Measurements from ENCODE around the gene METTL23.

The METTL23 gene

GRCh38 chr17:76751416-76751993 is 24.9 kb downstream of the METTL23 start:
- DNase-seq (ENCODE audit: low read depth), result no peak
- TF ChIP-seq, protein P1, sequence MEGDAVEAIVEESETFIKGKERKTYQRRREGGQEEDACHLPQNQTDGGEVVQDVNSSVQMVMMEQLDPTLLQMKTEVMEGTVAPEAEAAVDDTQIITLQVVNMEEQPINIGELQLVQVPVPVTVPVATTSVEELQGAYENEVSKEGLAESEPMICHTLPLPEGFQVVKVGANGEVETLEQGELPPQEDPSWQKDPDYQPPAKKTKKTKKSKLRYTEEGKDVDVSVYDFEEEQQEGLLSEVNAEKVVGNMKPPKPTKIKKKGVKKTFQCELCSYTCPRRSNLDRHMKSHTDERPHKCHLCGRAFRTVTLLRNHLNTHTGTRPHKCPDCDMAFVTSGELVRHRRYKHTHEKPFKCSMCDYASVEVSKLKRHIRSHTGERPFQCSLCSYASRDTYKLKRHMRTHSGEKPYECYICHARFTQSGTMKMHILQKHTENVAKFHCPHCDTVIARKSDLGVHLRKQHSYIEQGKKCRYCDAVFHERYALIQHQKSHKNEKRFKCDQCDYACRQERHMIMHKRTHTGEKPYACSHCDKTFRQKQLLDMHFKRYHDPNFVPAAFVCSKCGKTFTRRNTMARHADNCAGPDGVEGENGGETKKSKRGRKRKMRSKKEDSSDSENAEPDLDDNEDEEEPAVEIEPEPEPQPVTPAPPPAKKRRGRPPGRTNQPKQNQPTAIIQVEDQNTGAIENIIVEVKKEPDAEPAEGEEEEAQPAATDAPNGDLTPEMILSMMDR (conservative IDR thresholded peaks at IDR 0.05; ENCODE audit: low read depth, low read length), result no peak
- H3K4me3 ChIP-seq (ENCODE audit: low read length), result no peak overlapping the region

- no peak for DNase-seq (ENCODE audit: low read depth)
- TF ChIP-seq, protein P1 (conservative IDR thresholded peaks at IDR 0.05; ENCODE audit: low read depth, low read length), result no peak
Observed at GRCh38 chr17:76752006-76752405, 25.4 kb downstream of the METTL23 start.

DNA sequence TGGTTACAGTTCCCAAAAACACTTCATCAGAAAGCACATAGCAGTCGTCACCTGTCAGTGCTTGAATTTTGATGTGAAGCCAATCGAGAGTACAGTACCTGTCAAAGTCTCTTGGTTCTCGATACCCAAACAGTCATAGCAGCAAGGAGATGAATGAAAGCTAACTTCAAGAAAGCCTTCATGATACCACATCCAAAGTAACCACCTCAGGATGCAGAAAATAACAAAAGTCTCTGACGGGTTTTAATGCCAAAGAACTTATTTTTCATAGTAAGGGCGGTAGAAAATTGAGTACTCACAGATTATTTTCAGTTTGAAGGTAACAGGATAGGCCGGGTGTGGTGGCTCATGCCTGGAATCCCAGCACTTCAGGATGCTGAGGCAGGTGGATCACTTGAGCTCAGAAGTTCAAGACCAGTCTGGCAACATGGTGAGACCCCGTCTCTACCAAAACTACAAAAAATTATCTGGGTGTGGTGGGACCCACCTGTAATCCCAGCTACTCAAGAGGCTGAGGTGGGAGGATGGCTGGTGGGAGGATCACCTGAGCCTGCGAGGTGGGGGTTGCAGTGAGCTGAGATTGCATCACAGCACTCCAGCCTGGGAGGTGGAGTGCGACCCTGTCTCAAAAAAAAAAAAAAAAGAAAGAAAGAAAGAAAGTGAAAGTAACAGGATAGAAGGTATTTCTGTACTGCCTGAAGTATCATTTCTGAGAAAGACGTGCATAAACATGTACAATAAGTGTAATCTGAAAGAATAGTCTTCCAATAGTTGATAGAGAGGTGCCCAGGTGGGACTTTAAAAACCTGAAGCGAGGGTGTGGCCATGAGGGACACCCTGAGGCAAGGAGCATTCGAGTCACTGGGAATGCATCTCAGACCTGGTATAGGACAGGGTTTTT is 26.7 kb downstream of the METTL23 start:
- no peak for DNase-seq (ENCODE audit: low read depth)
- no peak overlapping the region for H3K4me3 ChIP-seq (ENCODE audit: low read length)
- TF ChIP-seq, protein P1 (conservative IDR thresholded peaks at IDR 0.05; ENCODE audit: low read depth, low read length), result no peak

More at GRCh38 chr17:76752006-76752405, 25.4 kb downstream of the METTL23 start:
- H3K4me3 ChIP-seq (ENCODE audit: low read length), result no peak overlapping the region

- TF ChIP-seq, protein P1 (conservative IDR thresholded peaks at IDR 0.05; ENCODE audit: low read depth, low read length), result no peak
- DNase-seq (ENCODE audit: low read depth), result no peak
- no peak overlapping the region for H3K4me3 ChIP-seq (ENCODE audit: low read length)
Observed at GRCh38 chr17:76755285-76755684, 28.6 kb downstream of the METTL23 start.

DNA sequence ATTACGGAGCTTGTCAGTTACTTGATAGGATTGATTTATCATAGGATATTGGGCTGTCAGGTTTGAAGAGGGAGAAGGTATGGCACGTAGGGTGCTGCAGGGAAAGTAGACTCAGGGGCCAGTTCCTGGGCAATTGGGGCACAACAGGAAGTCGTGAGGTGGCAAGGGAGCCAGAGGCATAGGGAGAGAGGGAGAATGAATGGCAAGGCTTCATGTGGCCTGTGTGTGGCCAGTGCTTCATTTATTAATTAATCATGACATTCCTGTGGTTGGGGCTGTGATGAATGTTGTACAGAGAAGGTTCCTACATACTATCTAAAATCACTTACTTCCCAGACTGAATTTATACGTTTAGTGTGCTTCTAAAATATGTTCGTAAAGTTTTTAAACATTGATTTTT is 30.6 kb downstream of the METTL23 start:
- DNase-seq (ENCODE audit: low read depth), result no peak
- no peak overlapping the region for H3K4me3 ChIP-seq (ENCODE audit: low read length)
- TF ChIP-seq, protein P1 (conservative IDR thresholded peaks at IDR 0.05; ENCODE audit: low read depth, low read length), result no peak

- TF ChIP-seq, protein P1 (conservative IDR thresholded peaks at IDR 0.05; ENCODE audit: low read depth, low read length), result no peak
- H3K4me3 ChIP-seq (ENCODE audit: low read length), result no peak overlapping the region
- DNase-seq (ENCODE audit: low read depth), result no peak
Observed at GRCh38 chr17:76758570-76758969, 31.9 kb downstream of the METTL23 start.
